HG03520 (cell line): ENCODE measurements around the gene STRA8.

Experiments used
- ATAC-seq: cut with Tn5 transposase; IDR thresholded peaks from one replicate; pipeline ENCODE4 v1.9.1; 2021; ENCODE audit warnings: mild to moderate bottlenecking, moderate library complexity; ENCODE audit not compliant: unreplicated experiment

The STRA8 gene

GRCh38 chr7:135263321-135263970 is 29.8 kb downstream of the STRA8 start:
- ATAC-seq, result no peak

DNA sequence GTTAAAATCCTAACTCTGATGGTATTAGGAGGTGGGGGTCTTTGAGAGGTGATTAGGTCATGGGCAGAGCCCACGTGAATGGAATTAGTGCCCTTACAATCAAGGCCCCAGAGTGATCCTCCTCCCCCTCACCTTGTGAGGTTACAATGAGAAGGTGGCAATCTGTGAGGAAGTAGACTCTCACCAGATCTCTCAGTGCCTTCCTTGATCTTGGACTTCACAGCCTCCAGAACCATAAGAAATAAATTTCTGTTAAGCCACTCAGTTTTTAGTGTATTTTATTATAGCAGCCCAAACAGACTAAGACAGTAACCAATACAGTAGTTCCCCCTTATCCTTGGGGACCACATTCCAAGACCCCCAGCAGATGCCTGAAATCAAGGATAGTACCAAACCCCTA is 32.0 kb downstream of the STRA8 start:
- no peak for ATAC-seq

GRCh38 chr7:135269921-135270320 is 36.3 kb downstream of the STRA8 start:
- ATAC-seq, result no peak

- no peak for ATAC-seq
Measured at GRCh38 chr7:135270577-135271254, 37.1 kb downstream of the STRA8 start.

DNA sequence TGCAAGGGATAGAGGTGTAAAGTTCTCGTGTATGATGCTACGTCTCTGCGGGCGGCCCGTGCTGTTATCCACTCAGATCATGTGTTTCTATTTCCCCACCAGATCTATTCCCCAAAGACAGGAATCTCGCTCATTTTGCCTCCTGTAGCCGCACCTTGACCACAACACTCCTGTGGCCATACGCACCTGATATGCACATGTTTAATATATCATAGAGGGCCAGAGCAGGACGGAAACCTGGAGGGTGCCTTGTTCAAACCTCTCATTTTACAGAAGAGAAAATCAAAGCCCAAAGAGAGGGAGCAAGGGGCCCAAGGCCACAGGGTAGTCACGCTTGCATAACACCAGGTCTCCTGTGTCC is 37.6 kb downstream of the STRA8 start:
- no peak for ATAC-seq

DNA sequence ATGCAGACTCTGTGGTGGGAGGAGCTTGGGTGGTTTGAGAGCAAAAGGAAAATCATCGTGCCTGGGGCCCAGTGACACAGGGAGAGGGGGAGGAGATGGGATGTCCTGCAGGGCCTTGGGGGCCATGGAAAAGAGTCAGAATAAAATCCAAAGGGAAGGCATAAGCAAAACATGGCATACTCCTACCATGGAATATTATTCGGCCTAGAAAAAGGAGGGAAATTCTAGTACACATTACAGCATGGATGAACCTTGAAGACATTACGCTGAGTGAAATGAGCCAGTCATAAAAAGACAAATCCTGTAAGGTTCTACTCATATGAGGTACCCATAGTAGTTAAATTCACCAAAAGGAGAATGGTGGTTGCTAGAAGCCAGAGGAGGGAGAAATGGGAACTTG is 38.7 kb downstream of the STRA8 start:
- ATAC-seq, result no peak

DNA sequence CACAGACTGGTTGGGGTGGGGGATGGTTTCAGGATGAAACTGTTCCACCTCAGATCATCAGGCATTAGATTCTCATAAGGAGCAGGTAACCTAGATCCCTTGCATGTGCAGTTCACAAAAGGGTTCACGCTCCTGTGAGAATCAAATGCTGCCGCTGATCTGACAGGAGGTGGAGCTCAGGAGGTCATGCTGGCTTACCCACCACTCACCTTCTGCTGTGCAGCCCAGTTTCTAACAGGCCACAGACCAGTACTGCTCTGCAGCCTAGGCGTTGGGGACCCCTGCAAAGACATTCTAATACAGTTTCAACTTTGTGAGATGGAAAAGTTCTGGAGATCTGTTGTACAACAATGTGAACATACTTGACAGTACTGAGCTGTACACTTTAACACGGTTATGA is 39.9 kb downstream of the STRA8 start:
- ATAC-seq, result no peak

- ATAC-seq, result peak; percentile 82
Measured at GRCh38 chr7:135274495-135275268, 41.0 kb downstream of the STRA8 start.

GRCh38 chr7:135275971-135276580 is 42.4 kb downstream of the STRA8 start:
- ATAC-seq, result no peak

DNA sequence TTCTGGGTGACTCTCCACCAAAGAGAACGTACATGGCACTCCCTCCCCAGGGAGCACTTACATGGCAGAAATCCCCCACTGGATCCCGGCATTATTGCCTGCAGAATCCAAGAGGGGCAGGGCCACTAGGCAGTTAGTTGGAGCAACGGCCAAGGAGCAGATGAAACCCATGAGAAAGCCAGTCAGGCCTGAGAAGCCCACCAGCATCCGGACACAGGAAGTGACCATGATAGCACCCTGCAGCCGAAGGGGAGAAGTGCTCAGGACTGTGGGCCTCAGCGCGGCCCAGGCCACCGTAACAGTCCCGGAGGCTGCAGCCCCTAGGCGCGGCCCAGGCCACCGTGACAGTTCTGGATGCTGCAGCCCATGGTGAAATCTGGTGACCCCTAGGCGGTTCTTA is 43.5 kb downstream of the STRA8 start:
- no peak for ATAC-seq

GRCh38 chr7:135281363-135281949 is 47.8 kb downstream of the STRA8 start:
- ATAC-seq, result peak; percentile 96

- ATAC-seq, result no peak
Measured at GRCh38 chr7:135282561-135283254, 49.1 kb downstream of the STRA8 start.

DNA sequence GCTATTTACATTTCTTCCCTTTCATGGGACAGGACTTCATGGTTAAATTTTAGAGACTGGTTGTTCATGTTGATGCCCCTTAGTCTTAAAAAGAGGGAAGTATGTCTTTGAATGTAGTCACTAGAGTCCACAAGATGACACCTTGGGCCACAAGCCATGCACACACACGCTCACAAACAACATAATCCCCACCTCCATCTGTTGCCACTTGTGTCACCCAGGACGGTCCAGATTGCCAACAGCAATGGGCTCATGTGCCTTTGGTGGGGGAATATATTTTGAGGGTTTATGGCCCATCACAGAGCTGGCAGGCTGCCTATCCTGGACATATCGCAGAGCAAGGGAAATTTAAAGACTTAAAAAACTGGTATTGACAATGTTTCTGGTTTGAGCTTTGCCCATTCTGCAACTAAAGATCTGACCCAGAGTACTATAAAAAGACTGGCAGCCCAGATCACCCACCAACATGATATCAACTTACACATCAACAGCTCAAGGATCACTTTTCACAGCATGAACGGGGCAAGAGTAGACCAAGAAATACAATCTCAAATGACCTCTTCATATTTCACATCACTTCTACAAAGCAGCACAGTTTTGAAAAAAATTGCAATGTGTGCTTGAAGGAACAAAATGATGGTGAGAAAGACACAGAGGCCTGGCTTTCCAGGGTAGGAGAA is 50.5 kb downstream of the STRA8 start:
- no peak for ATAC-seq

DNA sequence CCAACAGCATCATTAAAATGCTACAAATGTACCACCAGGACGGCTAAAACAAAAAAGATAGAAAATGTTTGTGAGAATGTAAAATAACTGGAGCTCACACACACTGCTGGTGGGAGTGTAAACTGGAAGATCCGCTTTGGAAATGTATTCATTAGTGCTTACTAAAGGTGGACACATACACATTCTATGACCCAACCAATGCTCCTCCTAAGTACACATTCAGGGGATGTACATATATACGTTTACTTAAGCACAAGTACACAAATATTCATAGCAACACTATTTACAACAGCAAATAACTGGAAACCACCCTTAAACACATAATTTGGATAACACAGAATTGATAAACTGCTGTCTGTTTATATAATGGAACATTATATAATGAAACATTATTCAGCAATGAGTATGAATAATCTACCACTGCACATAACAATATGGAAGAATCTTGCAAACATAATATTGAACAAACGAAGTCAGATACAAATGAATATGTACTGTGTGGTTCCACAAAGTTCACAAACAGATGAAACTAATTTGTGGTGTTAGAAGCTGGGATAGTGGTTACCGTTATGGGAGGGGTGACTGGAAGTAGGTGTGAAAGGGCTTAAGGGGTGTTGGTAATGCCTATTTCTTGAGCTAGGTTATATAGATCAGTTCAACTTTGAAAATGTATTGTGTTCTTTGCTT is 52.1 kb downstream of the STRA8 start:
- ATAC-seq, result no peak

- ATAC-seq, result no peak
Measured at GRCh38 chr7:135286876-135287275, 53.2 kb downstream of the STRA8 start.

- ATAC-seq, result no peak
Measured at GRCh38 chr7:135290594-135290993, 57.0 kb downstream of the STRA8 start.

- no peak for ATAC-seq
Measured at GRCh38 chr7:135291809-135292253, 58.2 kb downstream of the STRA8 start.

DNA sequence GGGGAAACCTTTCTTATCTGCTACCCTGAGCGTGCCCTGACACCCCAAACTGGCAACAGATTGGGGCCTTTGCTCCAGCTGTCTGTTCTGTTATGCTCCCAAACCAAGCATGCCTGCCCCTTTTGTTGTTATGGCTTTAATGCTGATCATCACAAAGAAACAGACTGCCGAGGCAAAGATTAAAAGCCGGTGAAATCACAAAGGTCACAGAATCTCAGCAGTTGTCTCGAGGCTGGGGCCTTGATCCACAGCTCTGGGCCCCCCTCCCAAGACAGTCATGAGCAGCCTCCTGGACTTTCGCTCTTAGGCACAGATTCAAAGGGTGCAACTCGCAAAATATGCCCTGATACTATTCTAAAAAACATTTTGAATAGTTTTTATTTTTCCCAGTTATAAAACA is 65.6 kb downstream of the STRA8 start:
- ATAC-seq, result no peak
